ENCODE data around the gene GFRA4. TPM values are rescaled to one million over a fixed set of nuclear protein-coding genes. Genes with fewer than 3 reads are reported as not detected.

GFRA4 gene
- total RNA-seq, 1 donor, result not detected

- H3K4me3 ChIP-seq (ENCODE audit: low read depth, low read length), result no peak overlapping the region
- DNase-seq (ENCODE audit: low read depth), result no peak
- TF ChIP-seq, protein P1, sequence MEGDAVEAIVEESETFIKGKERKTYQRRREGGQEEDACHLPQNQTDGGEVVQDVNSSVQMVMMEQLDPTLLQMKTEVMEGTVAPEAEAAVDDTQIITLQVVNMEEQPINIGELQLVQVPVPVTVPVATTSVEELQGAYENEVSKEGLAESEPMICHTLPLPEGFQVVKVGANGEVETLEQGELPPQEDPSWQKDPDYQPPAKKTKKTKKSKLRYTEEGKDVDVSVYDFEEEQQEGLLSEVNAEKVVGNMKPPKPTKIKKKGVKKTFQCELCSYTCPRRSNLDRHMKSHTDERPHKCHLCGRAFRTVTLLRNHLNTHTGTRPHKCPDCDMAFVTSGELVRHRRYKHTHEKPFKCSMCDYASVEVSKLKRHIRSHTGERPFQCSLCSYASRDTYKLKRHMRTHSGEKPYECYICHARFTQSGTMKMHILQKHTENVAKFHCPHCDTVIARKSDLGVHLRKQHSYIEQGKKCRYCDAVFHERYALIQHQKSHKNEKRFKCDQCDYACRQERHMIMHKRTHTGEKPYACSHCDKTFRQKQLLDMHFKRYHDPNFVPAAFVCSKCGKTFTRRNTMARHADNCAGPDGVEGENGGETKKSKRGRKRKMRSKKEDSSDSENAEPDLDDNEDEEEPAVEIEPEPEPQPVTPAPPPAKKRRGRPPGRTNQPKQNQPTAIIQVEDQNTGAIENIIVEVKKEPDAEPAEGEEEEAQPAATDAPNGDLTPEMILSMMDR (IDR thresholded peaks at IDR 0.05; ENCODE audit: insufficient read depth, low read length), result no peak
These were observed 8.7 kb downstream of the GFRA4 start for GRCh38 chr20:3654326-3655130.

- no peak for DNase-seq (ENCODE audit: low read depth)
- no peak overlapping the region for H3K4me3 ChIP-seq (ENCODE audit: low read depth, low read length)
- TF ChIP-seq, protein P1 (IDR thresholded peaks at IDR 0.05; ENCODE audit: insufficient read depth, low read length), result no peak
These were observed 9.3 kb downstream of the GFRA4 start for GRCh38 chr20:3653921-3654320.

DNA sequence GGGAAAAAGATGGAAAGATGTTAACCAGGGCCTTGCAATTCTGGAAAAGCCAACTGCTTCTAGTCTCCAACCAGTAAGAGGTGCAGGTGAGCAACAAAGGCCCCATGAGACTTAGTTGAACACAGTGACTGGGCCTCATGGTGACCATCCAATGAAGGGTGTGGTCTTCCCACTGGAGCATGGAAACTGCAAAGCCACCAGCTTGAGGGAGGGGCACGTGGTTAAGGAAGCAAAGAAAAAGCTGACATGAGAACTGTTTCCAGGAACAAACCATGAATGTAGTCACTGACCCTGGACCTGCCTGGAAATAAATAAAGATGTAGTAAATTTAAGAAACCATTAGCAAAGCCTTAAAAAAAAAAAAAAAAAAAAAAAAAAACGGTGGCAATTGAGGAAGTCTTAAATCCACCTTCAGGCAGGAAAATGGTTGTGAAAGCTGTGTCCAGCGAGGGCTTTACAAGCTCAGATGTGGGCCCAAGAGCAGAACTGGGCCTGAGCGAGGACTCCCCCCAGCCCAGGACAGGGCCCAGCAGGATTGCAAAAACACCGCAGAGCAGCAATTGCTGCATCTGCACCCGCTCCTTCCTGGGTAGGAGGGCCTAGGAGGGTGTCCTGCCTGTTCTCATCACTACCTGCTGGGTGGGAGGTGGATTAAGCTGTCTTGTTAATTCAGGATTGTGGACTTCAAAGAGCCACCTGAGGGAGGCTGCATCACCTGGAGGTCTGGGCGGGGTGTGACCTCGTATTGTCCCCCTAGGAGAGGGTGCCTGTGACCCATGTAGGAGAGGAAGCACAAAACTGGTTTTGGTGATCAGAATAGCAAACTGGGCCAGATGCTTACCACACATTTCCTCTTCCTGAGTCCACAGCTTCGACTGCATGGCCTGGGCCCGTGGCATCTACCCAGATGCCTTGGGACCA is 10.3 kb downstream of the GFRA4 start:
- TF ChIP-seq, protein P1 (IDR thresholded peaks at IDR 0.05; ENCODE audit: insufficient read depth, low read length), result no peak
- no peak overlapping the region for H3K4me3 ChIP-seq (ENCODE audit: low read depth, low read length)
- DNase-seq (ENCODE audit: low read depth), result no peak

DNA sequence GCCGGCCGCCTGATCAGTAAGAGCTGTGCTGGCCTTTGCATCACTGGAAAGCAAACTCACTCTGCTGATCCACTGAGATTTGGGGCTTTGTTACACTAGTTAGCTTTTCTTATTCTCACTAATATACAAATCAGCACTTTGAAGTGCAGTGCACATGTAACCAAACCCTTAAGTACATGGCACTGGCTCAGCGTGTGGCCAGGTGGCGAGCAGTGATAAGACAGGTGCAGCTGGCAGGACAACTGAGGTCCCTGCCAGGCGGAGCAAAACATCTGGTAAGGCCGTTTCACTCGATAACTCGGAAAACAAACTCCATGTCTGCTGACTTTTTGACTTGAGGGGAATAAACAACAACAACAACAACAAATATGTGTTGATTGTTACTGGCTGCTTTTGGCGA is 11.0 kb downstream of the GFRA4 start:
- no peak overlapping the region for H3K4me3 ChIP-seq (ENCODE audit: low read depth, low read length)
- TF ChIP-seq, protein P1 (IDR thresholded peaks at IDR 0.05; ENCODE audit: insufficient read depth, low read length), result no peak
- DNase-seq (ENCODE audit: low read depth), result no peak

- TF ChIP-seq, protein P1 (IDR thresholded peaks at IDR 0.05; ENCODE audit: insufficient read depth, low read length), result no peak
- no peak for DNase-seq (ENCODE audit: low read depth)
- no peak overlapping the region for H3K4me3 ChIP-seq (ENCODE audit: low read depth, low read length)
These were observed 11.8 kb downstream of the GFRA4 start for GRCh38 chr20:3651204-3651962.

GRCh38 chr20:3648951-3649350 is 14.2 kb downstream of the GFRA4 start:
- no peak overlapping the region for H3K4me3 ChIP-seq (ENCODE audit: low read depth, low read length)
- DNase-seq (ENCODE audit: low read depth), result no peak
- TF ChIP-seq, protein P1 (IDR thresholded peaks at IDR 0.05; ENCODE audit: insufficient read depth, low read length), result no peak
